Lower leg skin (tissue), 3 donors: ENCODE data around the gene SIK3.

Experiments
- POLR2A ChIP-seq, 2 donors: fragments of 450-650 bp; IDR thresholded peaks; one replicate each; pipeline ENCODE4 v1.6.1; 2016 to 2017; ENCODE audit warnings: antibody characterized with exemption in 2 of 2, mild to moderate bottlenecking in 1 of 2, moderate library complexity in 1 of 2
- TF ChIP-seq, protein P1 (sequence below), 3 donors: fragments of 450-650 bp; IDR thresholded peaks; one replicate each; pipeline ENCODE4 v1.5.1; 2016; ENCODE audit warnings: antibody characterized with exemption in 3 of 3, mild to moderate bottlenecking in 3 of 3, moderate library complexity in 2 of 3

DNA sequence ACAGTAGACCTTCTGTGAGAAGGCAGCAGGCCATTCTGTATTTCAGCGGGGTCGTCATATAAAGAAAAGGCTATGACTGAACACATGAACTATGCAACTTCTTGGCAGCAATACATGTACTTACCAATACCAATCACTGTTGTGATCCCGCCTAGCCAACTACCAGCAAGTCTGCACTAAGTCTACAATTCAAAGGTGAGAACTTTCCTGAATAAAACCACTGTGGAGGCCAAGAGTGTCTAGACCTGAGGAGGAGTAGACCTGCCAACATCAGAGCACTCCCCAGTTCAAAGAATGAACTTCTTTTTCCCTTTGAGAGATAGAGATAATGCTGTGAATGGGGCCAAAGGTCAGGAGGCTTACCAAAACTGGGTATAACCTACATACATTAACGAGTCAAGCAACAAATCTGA, 108.2 kb downstream of the SIK3 start:
- no peak for TF ChIP-seq POLR2A (IDR thresholded peaks at IDR 0.05)
- TF ChIP-seq, protein P1, sequence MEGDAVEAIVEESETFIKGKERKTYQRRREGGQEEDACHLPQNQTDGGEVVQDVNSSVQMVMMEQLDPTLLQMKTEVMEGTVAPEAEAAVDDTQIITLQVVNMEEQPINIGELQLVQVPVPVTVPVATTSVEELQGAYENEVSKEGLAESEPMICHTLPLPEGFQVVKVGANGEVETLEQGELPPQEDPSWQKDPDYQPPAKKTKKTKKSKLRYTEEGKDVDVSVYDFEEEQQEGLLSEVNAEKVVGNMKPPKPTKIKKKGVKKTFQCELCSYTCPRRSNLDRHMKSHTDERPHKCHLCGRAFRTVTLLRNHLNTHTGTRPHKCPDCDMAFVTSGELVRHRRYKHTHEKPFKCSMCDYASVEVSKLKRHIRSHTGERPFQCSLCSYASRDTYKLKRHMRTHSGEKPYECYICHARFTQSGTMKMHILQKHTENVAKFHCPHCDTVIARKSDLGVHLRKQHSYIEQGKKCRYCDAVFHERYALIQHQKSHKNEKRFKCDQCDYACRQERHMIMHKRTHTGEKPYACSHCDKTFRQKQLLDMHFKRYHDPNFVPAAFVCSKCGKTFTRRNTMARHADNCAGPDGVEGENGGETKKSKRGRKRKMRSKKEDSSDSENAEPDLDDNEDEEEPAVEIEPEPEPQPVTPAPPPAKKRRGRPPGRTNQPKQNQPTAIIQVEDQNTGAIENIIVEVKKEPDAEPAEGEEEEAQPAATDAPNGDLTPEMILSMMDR (IDR thresholded peaks at IDR 0.05): no peak
